Right ventricle myocardium inferior (tissue), 1 donor: Measurements from ENCODE around the gene C9orf50. TPM values are rescaled to one million over a fixed set of nuclear protein-coding genes. Genes with fewer than 3 reads are reported as not detected.
A peak's percentile ranks its signal among the peaks of the same experiment; 100 is the strongest.
"Not testable (repeated sequence)": the region's sequence is repeated elsewhere in the genome, so short reads cannot be mapped to it uniquely, and the experiment has no call there.

ENCODE experiments used
- ATAC-seq: fragments of 200-7000 bp; cut with Tn5 transposase; one replicate; pipeline ENCODE4 v1.9.1; 2020; ENCODE audit warnings: mild to moderate bottlenecking, moderate library complexity
- DNase-seq: peaks from one replicate; pipeline ENCODE4 v3.0.0; 2021; ENCODE audit errors: missing footprints
- intact Hi-C: fragments of 100-400 bp; cut with DNase I; formaldehyde crosslinking; loops from one replicate; pipeline ENCODE4 v1.11.0; 2022
- total RNA-seq: library from RNA; stranded (reverse); fragmentation: NEBNext Ultra II Directional; extraction: Animal tissue kit (Norgen Biotek cat#: 25700); gene quantifications from one replicate; pipeline ENCODE4 v1.2.1, GENCODE V29; 2021
- donor health status: DM: no; HTN: yes; CAD: no; lungs with severe emphysema.

C9orf50 gene
- total RNA-seq, 1 donor from 2014 or later = not detected

- intact Hi-C loops, ATAC-seq, DNase-seq: not testable (repeated sequence)
These were observed 15.4 kb upstream of the C9orf50 start for GRCh38 chr9:129636343-129636742.

- ATAC-seq (no peak), DNase-seq (peak; percentile 40)
- intact Hi-C loops = no loop called here
These were observed 14.5 kb upstream of the C9orf50 start for GRCh38 chr9:129635099-129636065.

- ATAC-seq (no peak), DNase-seq (no peak)
- intact Hi-C loops = no loop called here
These were observed 12.9 kb upstream of the C9orf50 start for GRCh38 chr9:129633848-129634247.

- DNase-seq (no peak), ATAC-seq (no peak)
- intact Hi-C loops = no loop called here
These were observed 12.3 kb upstream of the C9orf50 start for GRCh38 chr9:129633207-129633606.

GRCh38 chr9:129632460-129632859 is 11.6 kb upstream of the C9orf50 start:
- ATAC-seq = no peak
- DNase-seq = peak; percentile 63
- intact Hi-C loops = no loop called here

GRCh38 chr9:129631674-129632129 is 10.8 kb upstream of the C9orf50 start:
- intact Hi-C loops = no loop called here
- no peak for DNase-seq
- ATAC-seq = no peak

- intact Hi-C loops = no loop called here
- DNase-seq (peak; percentile 69), ATAC-seq (peak; percentile 53)
These were observed 10.2 kb upstream of the C9orf50 start for GRCh38 chr9:129630967-129631673.

GRCh38 chr9:129629251-129629820 is 8.4 kb upstream of the C9orf50 start:
- no peak for ATAC-seq
- no peak for DNase-seq
- intact Hi-C loops = loop anchor here (5.0 kb wide), 1 partner anchor 492 kb away; no protein-coding TSS in a partner anchor

- intact Hi-C loops = loop anchor here (5.0 kb wide), 1 partner anchor 491 kb away; no protein-coding TSS in a partner anchor
- no peak for ATAC-seq
- peak; percentile 27 for DNase-seq
These were observed 7.8 kb upstream of the C9orf50 start for GRCh38 chr9:129628709-129629108.

- peak; percentile 34 for DNase-seq
- ATAC-seq = no peak
- intact Hi-C loops = loop anchor here (5.0 kb wide), 1 partner anchor 490 kb away; no protein-coding TSS in a partner anchor
These were observed 6.9 kb upstream of the C9orf50 start for GRCh38 chr9:129627556-129628440.

GRCh38 chr9:129626625-129627284 is 5.9 kb upstream of the C9orf50 start:
- intact Hi-C loops = loop anchor here (5.0 kb wide), 1 partner anchor 489 kb away; no protein-coding TSS in a partner anchor
- ATAC-seq (peak; percentile 7), DNase-seq (peak; percentile 44)

- peak; percentile 93 for ATAC-seq
- DNase-seq = peak; percentile 96
- intact Hi-C loops = loop anchor here (5.0 kb wide), 1 partner anchor 489 kb away; no protein-coding TSS in a partner anchor
These were observed 5.3 kb upstream of the C9orf50 start, which contains the start of gene NTMT1 for GRCh38 chr9:129626079-129626624. TSS of gene NTMT1 (plus strand) at chr9:129626163. CDS start at chr9:129632704, 6,541 bp downstream.

- no peak for DNase-seq
- no peak for ATAC-seq
- intact Hi-C loops = loop anchor here (5.0 kb wide), 1 partner anchor 488 kb away; no protein-coding TSS in a partner anchor
These were observed 4.0 kb upstream of the C9orf50 start for GRCh38 chr9:129624947-129625346.

- DNase-seq (no peak), ATAC-seq (no peak)
- intact Hi-C loops = no loop called here
These were observed 3.4 kb upstream of the C9orf50 start for GRCh38 chr9:129624168-129624759.

- intact Hi-C loops = no loop called here
- no peak for DNase-seq
- no peak for ATAC-seq
These were observed 2.4 kb upstream of the C9orf50 start for GRCh38 chr9:129623331-129623730.

- no peak for DNase-seq
- peak; percentile 13 for ATAC-seq
- intact Hi-C loops = no loop called here
These were observed 873 bp downstream of the C9orf50 start for GRCh38 chr9:129619787-129620668.
